ENCODE measurements around the gene CA10.
A peak's percentile ranks its signal among the peaks of the same experiment; 100 is the strongest.

Gene CA10

GRCh38 chr17:51764387-51764971 is 394.0 kb downstream of the CA10 start:
- no peak overlapping the region for H3K4me3 ChIP-seq (ENCODE audit: low read depth, low read length)
- ChIA-PET POLR2A (no interaction called here), CTCF (interaction anchor here (0.7 to 5.7 kb wide), 14 partner anchors 9 to 466 kb away, joined by 3 to 72 read pairs (median 4); no protein-coding TSS in a partner anchor)
- TF ChIP-seq, protein P1, sequence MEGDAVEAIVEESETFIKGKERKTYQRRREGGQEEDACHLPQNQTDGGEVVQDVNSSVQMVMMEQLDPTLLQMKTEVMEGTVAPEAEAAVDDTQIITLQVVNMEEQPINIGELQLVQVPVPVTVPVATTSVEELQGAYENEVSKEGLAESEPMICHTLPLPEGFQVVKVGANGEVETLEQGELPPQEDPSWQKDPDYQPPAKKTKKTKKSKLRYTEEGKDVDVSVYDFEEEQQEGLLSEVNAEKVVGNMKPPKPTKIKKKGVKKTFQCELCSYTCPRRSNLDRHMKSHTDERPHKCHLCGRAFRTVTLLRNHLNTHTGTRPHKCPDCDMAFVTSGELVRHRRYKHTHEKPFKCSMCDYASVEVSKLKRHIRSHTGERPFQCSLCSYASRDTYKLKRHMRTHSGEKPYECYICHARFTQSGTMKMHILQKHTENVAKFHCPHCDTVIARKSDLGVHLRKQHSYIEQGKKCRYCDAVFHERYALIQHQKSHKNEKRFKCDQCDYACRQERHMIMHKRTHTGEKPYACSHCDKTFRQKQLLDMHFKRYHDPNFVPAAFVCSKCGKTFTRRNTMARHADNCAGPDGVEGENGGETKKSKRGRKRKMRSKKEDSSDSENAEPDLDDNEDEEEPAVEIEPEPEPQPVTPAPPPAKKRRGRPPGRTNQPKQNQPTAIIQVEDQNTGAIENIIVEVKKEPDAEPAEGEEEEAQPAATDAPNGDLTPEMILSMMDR (IDR thresholded peaks at IDR 0.05; ENCODE audit: insufficient read depth, low read length, missing control alignments) = peak; percentile 89
- DNase-seq (ENCODE audit: low read depth, low spot score) = peak; percentile 9

GRCh38 chr17:51763058-51763457 is 395.5 kb downstream of the CA10 start:
- no peak for DNase-seq (ENCODE audit: low read depth, low spot score)
- TF ChIP-seq, protein P1 (IDR thresholded peaks at IDR 0.05; ENCODE audit: insufficient read depth, low read length, missing control alignments) = no peak
- H3K4me3 ChIP-seq (ENCODE audit: low read depth, low read length) = no peak overlapping the region
- ChIA-PET CTCF (interaction anchor here (0.6 to 5.7 kb wide), 3 partner anchors 11 to 342 kb away, joined by 3 to 72 read pairs (median 4); no protein-coding TSS in a partner anchor), POLR2A (no interaction called here)

DNA sequence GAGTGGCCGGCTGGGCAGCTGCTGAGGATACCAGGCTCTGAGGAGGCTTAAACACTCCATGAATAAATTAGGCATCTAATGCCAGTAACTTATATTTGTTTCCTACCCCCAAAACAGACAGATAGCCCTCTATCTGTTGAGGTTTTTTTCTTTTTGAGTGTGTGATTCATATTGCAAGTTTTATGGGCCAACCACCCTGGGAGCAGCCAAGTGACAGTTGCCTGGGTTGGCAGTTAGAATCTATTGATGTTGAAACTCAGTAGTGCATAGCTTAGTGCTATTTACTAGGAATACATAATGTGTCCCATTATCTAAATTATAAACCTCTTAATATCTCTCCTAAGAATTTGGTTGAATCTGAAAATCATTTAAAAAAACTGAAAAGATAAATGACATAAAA is 397.4 kb downstream of the CA10 start:
- POLR2A ChIA-PET = no interaction called here
- no peak for DNase-seq (ENCODE audit: low read depth, low spot score)

GRCh38 chr17:51759260-51759659 is 399.3 kb downstream of the CA10 start:
- H3K4me3 ChIP-seq (ENCODE audit: low read depth, low read length) = no peak overlapping the region
- TF ChIP-seq, protein P1 (IDR thresholded peaks at IDR 0.05; ENCODE audit: insufficient read depth, low read length, missing control alignments) = no peak
- ChIA-PET POLR2A (no interaction called here), CTCF (no interaction called here)
- no peak for DNase-seq (ENCODE audit: low read depth, low spot score)

More for the DNA sequence above, 397.4 kb downstream of the CA10 start:
- TF ChIP-seq, protein P1 (IDR thresholded peaks at IDR 0.05; ENCODE audit: insufficient read depth, low read length, missing control alignments) = no peak
- CTCF ChIA-PET = interaction anchor here (0.7 kb wide), 1 partner anchor 346 kb away, joined by 3 read pairs; no protein-coding TSS in a partner anchor
- no peak overlapping the region for H3K4me3 ChIP-seq (ENCODE audit: low read depth, low read length)

GRCh38 chr17:51751072-51751471 is 407.4 kb downstream of the CA10 start:
- CTCF ChIA-PET = no interaction called here
- POLR2A ChIA-PET = no interaction called here
- no peak overlapping the region for H3K4me3 ChIP-seq (ENCODE audit: low read depth, low read length)
- no peak for DNase-seq (ENCODE audit: low read depth, low spot score)
- TF ChIP-seq, protein P1 (IDR thresholded peaks at IDR 0.05; ENCODE audit: insufficient read depth, low read length, missing control alignments) = no peak

DNA sequence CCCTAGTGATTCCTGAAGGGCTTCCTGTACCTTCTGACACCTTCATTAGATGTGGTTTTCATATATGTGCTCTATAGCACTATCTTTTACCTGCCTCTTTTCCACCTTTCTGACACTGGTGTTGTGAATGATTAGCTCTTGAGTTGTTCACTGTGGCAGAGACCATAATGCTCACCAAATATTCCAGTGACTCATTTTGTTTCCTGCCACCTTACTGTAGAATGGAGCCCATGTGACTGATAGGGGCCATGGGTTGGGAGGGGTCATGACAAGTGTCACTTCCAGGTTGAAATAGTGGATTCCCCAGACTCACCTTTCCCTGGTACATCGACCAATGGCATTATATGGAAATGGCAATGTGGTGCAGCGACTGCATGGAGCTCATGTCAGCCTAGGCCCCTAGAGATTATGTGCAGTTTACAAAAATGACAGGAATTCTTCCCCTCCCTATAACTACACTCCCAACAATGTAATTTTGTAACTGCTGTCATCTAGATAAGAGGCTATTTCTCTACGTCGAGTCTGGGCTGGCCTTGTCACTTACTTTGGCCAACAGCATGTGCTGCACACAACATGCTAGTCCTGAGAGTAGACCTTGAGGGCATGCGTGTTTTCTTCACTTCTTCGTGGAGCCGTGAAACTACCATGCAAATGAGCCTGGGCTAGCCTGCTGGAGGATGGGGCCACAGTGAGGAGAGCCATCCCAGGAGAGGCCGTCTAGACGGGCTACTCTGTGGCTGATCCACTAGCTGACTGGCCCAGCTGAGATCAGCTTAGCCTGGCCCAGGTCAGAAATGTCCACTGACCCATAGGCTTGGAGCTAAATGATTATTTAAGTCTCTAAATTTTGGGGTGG is 409.5 kb downstream of the CA10 start:
- ChIA-PET CTCF (interaction anchor here (1.9 kb wide), 1 partner anchor 15 kb away, joined by 4 read pairs; no protein-coding TSS in a partner anchor), POLR2A (no interaction called here)
- H3K4me3 ChIP-seq (ENCODE audit: low read depth, low read length) = no peak overlapping the region
- DNase-seq (ENCODE audit: low read depth, low spot score) = no peak
- TF ChIP-seq, protein P1 (IDR thresholded peaks at IDR 0.05; ENCODE audit: insufficient read depth, low read length, missing control alignments) = no peak

All from AG04449 (cell line).